Measurements from ENCODE around the gene NUP98. TPM values are rescaled to one million over a fixed set of nuclear protein-coding genes. Genes with fewer than 3 reads are reported as not detected.
A peak's percentile ranks its signal among the peaks of the same experiment; 100 is the strongest.

NUP98 gene
- total RNA-seq, 1 donor from 2014 or later = 62.4 TPM

GRCh38 chr11:3736816-3737215 is 60.5 kb downstream of the NUP98 start:
- no peak for DNase-seq (ENCODE audit: low spot score)

GRCh38 chr11:3735827-3736226 is 61.5 kb downstream of the NUP98 start:
- no peak for DNase-seq (ENCODE audit: low spot score)

- DNase-seq (ENCODE audit: low spot score) = no peak
Observed at GRCh38 chr11:3732671-3733436, 64.5 kb downstream of the NUP98 start.

GRCh38 chr11:3723014-3723708 is 74.2 kb downstream of the NUP98 start:
- peak; percentile 41 for DNase-seq (ENCODE audit: low spot score)

- DNase-seq (ENCODE audit: low spot score) = no peak
Observed at GRCh38 chr11:3722100-3722499, 75.3 kb downstream of the NUP98 start.

- no peak for DNase-seq (ENCODE audit: low spot score)
Observed at GRCh38 chr11:3720997-3721396, 76.4 kb downstream of the NUP98 start.

- no peak for DNase-seq (ENCODE audit: low spot score)
Observed at GRCh38 chr11:3712274-3712673, 85.1 kb downstream of the NUP98 start.

GRCh38 chr11:3710485-3711259 is 86.7 kb downstream of the NUP98 start:
- no peak for DNase-seq (ENCODE audit: low spot score)

GRCh38 chr11:3709977-3710376 is 87.4 kb downstream of the NUP98 start:
- DNase-seq (ENCODE audit: low spot score) = no peak

GRCh38 chr11:3707176-3707575 is 90.2 kb downstream of the NUP98 start:
- no peak for DNase-seq (ENCODE audit: low spot score)

- no peak for DNase-seq (ENCODE audit: low spot score)
Observed at GRCh38 chr11:3703383-3703782, 94.0 kb downstream of the NUP98 start.

GRCh38 chr11:3700910-3701309 is 96.4 kb downstream of the NUP98 start:
- DNase-seq (ENCODE audit: low spot score) = no peak

- no peak for DNase-seq (ENCODE audit: low spot score)
Observed at GRCh38 chr11:3700410-3700809, 96.9 kb downstream of the NUP98 start.

GRCh38 chr11:3686751-3687150 is 110.6 kb downstream of the NUP98 start:
- DNase-seq (ENCODE audit: low spot score) = no peak

- DNase-seq (ENCODE audit: low spot score) = no peak
Observed at GRCh38 chr11:3685923-3686322, 111.4 kb downstream of the NUP98 start.

- DNase-seq (ENCODE audit: low spot score) = no peak
Observed at GRCh38 chr11:3684819-3685172, 112.6 kb downstream of the NUP98 start.

GRCh38 chr11:3684129-3684818 is 113.1 kb downstream of the NUP98 start:
- DNase-seq (ENCODE audit: low spot score) = no peak

GRCh38 chr11:3683039-3683438 is 114.3 kb downstream of the NUP98 start:
- no peak for DNase-seq (ENCODE audit: low spot score)

- DNase-seq (ENCODE audit: low spot score) = no peak
Observed at GRCh38 chr11:3679077-3679476, 118.3 kb downstream of the NUP98 start.

GRCh38 chr11:3675971-3676370 is 121.4 kb downstream of the NUP98 start:
- no peak for DNase-seq (ENCODE audit: low spot score)

- no peak for DNase-seq (ENCODE audit: low spot score)
Observed at GRCh38 chr11:3674189-3674588, 123.2 kb downstream of the NUP98 start.

Measured in umbilical cord (tissue), 2 donors.